ENCODE results near the gene GLRX2.

GRCh38 chr1:193103759-193104501 lies 1.3 kb downstream of the GLRX2 start:
- TF ChIP-seq CTCF (IDR thresholded peaks at IDR 0.05) (no peak), POLR2A (IDR thresholded peaks at IDR 0.05) (no peak)

All from body of pancreas (tissue), 4 donors.